ENCODE data around the gene PSMD1.

DNA sequence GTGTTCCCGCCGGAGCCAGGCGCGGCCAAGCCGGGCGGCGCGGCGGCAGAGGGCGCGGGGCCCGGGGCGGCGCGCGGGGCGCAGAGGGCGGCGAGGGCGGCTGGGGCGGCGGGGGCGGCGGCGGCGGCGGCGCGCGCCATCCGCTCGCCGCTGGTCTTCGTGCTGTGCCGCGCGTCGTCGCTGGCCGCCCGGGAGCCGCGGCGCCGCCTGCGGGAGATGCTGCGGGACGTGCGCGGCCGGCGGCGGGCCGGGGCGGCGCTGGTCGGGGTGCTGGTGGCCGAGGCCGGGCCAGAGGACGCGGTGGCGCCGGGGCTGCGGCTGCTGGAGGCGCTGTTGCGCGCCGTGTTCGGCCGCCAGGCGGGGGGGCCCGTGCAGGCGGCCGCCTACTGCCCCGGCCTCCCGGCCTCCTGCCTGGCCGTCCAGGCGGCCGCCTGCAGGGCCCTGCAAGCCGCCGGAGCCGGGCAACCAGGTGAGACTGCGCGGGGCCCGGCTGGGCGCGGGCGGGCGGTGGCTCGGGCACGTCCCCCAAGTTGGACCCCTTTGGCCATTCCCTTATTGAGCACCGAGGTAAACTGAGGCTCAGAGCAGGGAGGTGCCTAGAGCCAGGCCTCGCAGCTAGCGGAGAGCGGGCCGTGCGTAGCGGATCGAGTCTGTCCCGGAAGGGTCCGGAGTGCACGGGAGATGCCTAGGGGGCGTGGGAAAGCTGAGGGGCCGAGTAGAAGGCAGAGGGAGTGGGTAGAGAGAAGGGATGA lies 18.8 kb upstream of the PSMD1 start:
- peak in 1 of 3 experiments; percentile 22 for TF ChIP-seq CTCF (optimal IDR thresholded peaks at IDR 0.05 in 1 of 3, IDR thresholded peaks at IDR 0.05 in 1 of 3, conservative IDR thresholded peaks at IDR 0.05 in 1 of 3; ENCODE audit: extremely low read depth in 1 of 3, insufficient read depth in 2 of 3, low read length in 3 of 3)
- peak; percentile 75 for TF ChIP-seq EZH2 (IDR thresholded peaks at IDR 0.05; ENCODE audit: low read length)
